GM12873 (cell line): Measurements from ENCODE around the gene XRCC4.

Experiments used
- CTCF ChIP-seq: IDR thresholded peaks from 2 replicates; pipeline ENCODE4 v1.5.1; 2012; ENCODE audit warnings: low read depth, mild to moderate bottlenecking, moderate library complexity, low read length, control low read depth; ENCODE audit not compliant: insufficient read depth; ENCODE audit errors: missing control alignments

The XRCC4 gene

GRCh38 chr5:83038924-83039323, 38.4 kb upstream of the XRCC4 start:
- no peak for TF ChIP-seq CTCF

GRCh38 chr5:83042507-83042906, 34.8 kb upstream of the XRCC4 start:
- no peak for TF ChIP-seq CTCF

- TF ChIP-seq CTCF, result no peak
Measured at GRCh38 chr5:83044926-83045325, 32.4 kb upstream of the XRCC4 start.

- TF ChIP-seq CTCF, result no peak
Measured at GRCh38 chr5:83048277-83048676, 29.1 kb upstream of the XRCC4 start.

GRCh38 chr5:83048811-83049210, 28.5 kb upstream of the XRCC4 start:
- no peak for TF ChIP-seq CTCF

- TF ChIP-seq CTCF, result no peak
Measured at GRCh38 chr5:83049370-83049885, 27.9 kb upstream of the XRCC4 start.

- no peak for TF ChIP-seq CTCF
Measured at GRCh38 chr5:83050723-83051340, 26.5 kb upstream of the XRCC4 start.
